ENCODE data around the gene CCDC152. TPM values are rescaled to one million over a fixed set of nuclear protein-coding genes. Genes with fewer than 3 reads are reported as not detected.

The CCDC152 gene
- total RNA-seq, 1 experiment from 2014 or later, result not detected

- no peaks in the 10 kb centered on the region for H3K36me3 ChIP-seq (ENCODE audit: control insufficient read depth in 1 of 2, insufficient read depth in 2 of 2, low read length in 2 of 2)
- RAD21 ChIA-PET (ENCODE audit: low non-redundant PET in 1 of 2, low total read pairs in 2 of 2, uncharacterized antibody in 2 of 2, unreplicated experiment in 2 of 2), result no interaction called here
- no peak overlapping the region for H2AFZ ChIP-seq (ENCODE audit: low read depth, low read length, poor library complexity, severe bottlenecking)
- no peaks in the 10 kb centered on the region for H3K4me1 ChIP-seq (ENCODE audit: control insufficient read depth in 1 of 2, insufficient read depth in 2 of 2, low read length in 2 of 2)
- H4K20me1 ChIP-seq (ENCODE audit: insufficient read depth), result no peaks in the 10 kb centered on the region
- no peaks in the 10 kb centered on the region for H3K27me3 ChIP-seq (ENCODE audit: insufficient read depth, low read length)
- no peak for TF ChIP-seq YY1 (IDR thresholded peaks at IDR 0.05; ENCODE audit: extremely low read depth, insufficient replicate concordance, low read depth, low read length)
- TF ChIP-seq EGR1 (IDR thresholded peaks at IDR 0.05; ENCODE audit: low read depth), result no peak
- TF ChIP-seq JUND (IDR thresholded peaks at IDR 0.05), result no peak
- TF ChIP-seq EZH2phosphoT487 (IDR thresholded peaks at IDR 0.05; ENCODE audit: borderline replicate concordance), result no peak
- no peak for TF ChIP-seq REST (IDR thresholded peaks at IDR 0.05; ENCODE audit: low read depth)
- TF ChIP-seq CEBPB (IDR thresholded peaks at IDR 0.05; ENCODE audit: low read depth), result no peak
- TF ChIP-seq SRF (IDR thresholded peaks at IDR 0.05; ENCODE audit: low read depth), result no peak
- no peak for TF ChIP-seq SIN3A (IDR thresholded peaks at IDR 0.05; ENCODE audit: low read depth)
- TF ChIP-seq EZH2 (IDR thresholded peaks at IDR 0.05), result no peak
- TF ChIP-seq CTCF (IDR thresholded peaks at IDR 0.05 in 2 of 3, conservative IDR thresholded peaks at IDR 0.05 in 1 of 3; ENCODE audit: borderline replicate concordance in 1 of 3, insufficient read depth in 1 of 3, low read depth in 2 of 3, low read length in 2 of 3), result no peak
- TF ChIP-seq ELF1 (IDR thresholded peaks at IDR 0.05; ENCODE audit: borderline replicate concordance, low read depth), result no peak
- TF ChIP-seq SP1 (IDR thresholded peaks at IDR 0.05; ENCODE audit: low read depth), result no peak
- TF ChIP-seq ZBTB33 (IDR thresholded peaks at IDR 0.05; ENCODE audit: extremely low read depth, insufficient replicate concordance, low read length), result no peak
- no peaks in the 10 kb centered on the region for H3K9me3 ChIP-seq (ENCODE audit: control insufficient read depth in 1 of 2, insufficient read depth in 1 of 2, low read depth in 1 of 2, low read length in 2 of 2)
- no peak overlapping the region for H3K9ac ChIP-seq (ENCODE audit: low read length)
- POLR2A ChIA-PET, result no interaction called here
- no TSS peak for BruUV-seq (replicated peaks)
- CTCF ChIA-PET, result no interaction called here
- no peak overlapping the region for H3K4me2 ChIP-seq (ENCODE audit: low read length)
- intact Hi-C loops (cut with micrococcal nuclease), result no loop called here
- no peak overlapping the region for H3K4me3 ChIP-seq (replicated peaks in 1 of 2; ENCODE audit: low read depth in 1 of 2, low read length in 2 of 2)
- H3K27ac ChIP-seq (ENCODE audit: low read depth, low read length), result no peak overlapping the region
- H3K79me2 ChIP-seq (ENCODE audit: insufficient read depth, low read length), result no peaks in the 10 kb centered on the region
- ATAC-seq (no peak), DNase-seq (ENCODE audit: low read depth, low spot score) (no peak)
- H3K9me2 ChIP-seq (ENCODE audit: insufficient read depth), result no peaks in the 10 kb centered on the region
These were observed 3.5 kb upstream of the CCDC152 start for GRCh38 chr5:42753099-42753498.
